ENCODE data around the gene PRLR. TPM values are rescaled to one million over a fixed set of nuclear protein-coding genes. Genes with fewer than 3 reads are reported as not detected.

The PRLR gene
- total and polyA plus RNA-seq, 2 of the 8 experiments (the other 6 are each of a cell fraction or from before 2014, with no cell fraction given), result 0.53 to 2.5 TPM

DNA sequence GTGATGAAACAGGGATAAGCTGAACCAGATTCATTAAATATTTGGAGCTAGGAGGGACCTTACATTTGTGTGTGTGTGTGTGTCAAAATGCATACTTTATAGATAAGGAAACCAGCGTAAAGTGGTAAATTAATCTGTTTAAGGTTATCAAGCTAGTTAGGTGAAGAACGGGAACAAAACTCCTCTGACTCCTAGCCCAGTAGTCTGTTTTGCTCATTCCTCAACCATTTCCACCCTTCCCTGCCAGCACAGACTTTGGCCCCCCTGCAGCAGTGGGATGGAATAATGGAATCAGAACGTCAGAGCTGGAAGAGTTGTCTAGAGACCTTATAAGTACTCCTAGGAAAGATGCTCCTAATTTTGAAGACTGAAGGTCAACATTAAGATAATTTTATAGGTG lies 189.0 kb downstream of the PRLR start (continued):
- TF ChIP-seq PHF8 (conservative IDR thresholded peaks at IDR 0.05; ENCODE audit: low read depth, low read length) (no peak), TAF1 (IDR thresholded peaks at IDR 0.05; ENCODE audit: low read depth, low read length) (no peak), SIN3A (conservative IDR thresholded peaks at IDR 0.05 in 1 of 2, IDR thresholded peaks at IDR 0.05 in 1 of 2; ENCODE audit: low read depth in 1 of 2, low read length in 2 of 2) (no peak), NANOG (IDR thresholded peaks at IDR 0.05; ENCODE audit: insufficient read depth, low read depth, low read length, poor library complexity, severe bottlenecking) (no peak), RBBP5 (IDR thresholded peaks at IDR 0.05; ENCODE audit: borderline replicate concordance, low read depth, low read length) (no peak)
- TF ChIP-seq, protein P1, sequence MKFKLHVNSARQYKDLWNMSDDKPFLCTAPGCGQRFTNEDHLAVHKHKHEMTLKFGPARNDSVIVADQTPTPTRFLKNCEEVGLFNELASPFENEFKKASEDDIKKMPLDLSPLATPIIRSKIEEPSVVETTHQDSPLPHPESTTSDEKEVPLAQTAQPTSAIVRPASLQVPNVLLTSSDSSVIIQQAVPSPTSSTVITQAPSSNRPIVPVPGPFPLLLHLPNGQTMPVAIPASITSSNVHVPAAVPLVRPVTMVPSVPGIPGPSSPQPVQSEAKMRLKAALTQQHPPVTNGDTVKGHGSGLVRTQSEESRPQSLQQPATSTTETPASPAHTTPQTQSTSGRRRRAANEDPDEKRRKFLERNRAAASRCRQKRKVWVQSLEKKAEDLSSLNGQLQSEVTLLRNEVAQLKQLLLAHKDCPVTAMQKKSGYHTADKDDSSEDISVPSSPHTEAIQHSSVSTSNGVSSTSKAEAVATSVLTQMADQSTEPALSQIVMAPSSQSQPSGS (IDR thresholded peaks at IDR 0.05; ENCODE audit: low read length), result no peak
